Activated naive CD4-positive, alpha-beta T cell treated with anti-CD3 and anti-CD28 coated beads, Interleukin-2, amount 10 ng/mL, durations not matched to agents 7 days and 5 days (primary cell): Measurements from ENCODE around the gene SLC44A2.

Source experiments
- CTCF ChIA-PET: fragments of 350-600 bp; sonication (Branson Sonifier 250); formaldehyde crosslinking; loops from one replicate; lab custom pipeline; 2021; ENCODE audit warnings: antibody characterized with exemption; lab: Charles Lee
- DNase-seq: peaks from one replicate; pipeline ENCODE4 v3.0.0-alpha.2; 2020
- H3K27ac Mint-ChIP-seq: one replicate; pipeline ENCODE4 v1.8.0; 2021; ENCODE audit warnings: mild to moderate bottlenecking, moderate library complexity, mixed read lengths
- H3K27me3 Mint-ChIP-seq: one replicate; pipeline ENCODE4 v1.8.0; 2021; ENCODE audit warnings: mild to moderate bottlenecking, mixed read lengths
- H3K36me3 Mint-ChIP-seq: one replicate; pipeline ENCODE4 v1.8.0; 2021; ENCODE audit warnings: mixed read lengths
- H3K4me1 Mint-ChIP-seq: one replicate; pipeline ENCODE4 v1.8.0; 2021; ENCODE audit warnings: mixed read lengths
- H3K4me3 Mint-ChIP-seq: one replicate; pipeline ENCODE4 v1.8.0; 2021; ENCODE audit warnings: mild to moderate bottlenecking, moderate library complexity, mixed read lengths
- H3K9me3 Mint-ChIP-seq: one replicate; pipeline ENCODE4 v1.8.0; 2021; ENCODE audit warnings: mixed read lengths

SLC44A2 gene

GRCh38 chr19:10625003-10625761 lies at the start of gene SLC44A2:
SLC44A2 (plus strand) TSS chr19:10625553; CDS start chr19:10625634, 81 bp downstream.
- H3K27ac Mint-ChIP-seq = peak within 1 kb of the TSS; percentile 88
- H3K4me1 Mint-ChIP-seq = peaks cover 46% of the 10 kb centered on the region
- peaks cover 39% of the 10 kb centered on the region for H3K36me3 Mint-ChIP-seq
- H3K27me3 Mint-ChIP-seq = no peaks in the 10 kb centered on the region
- peak within 1 kb of the TSS; percentile 2 for H3K4me3 Mint-ChIP-seq
- CTCF ChIA-PET = interaction anchor here (0.7 kb wide), 1 partner anchor 44 kb away, joined by 3 read pairs; no protein-coding TSS in a partner anchor
- DNase-seq = no peak
- H3K9me3 Mint-ChIP-seq = no peaks in the 10 kb centered on the region

DNA sequence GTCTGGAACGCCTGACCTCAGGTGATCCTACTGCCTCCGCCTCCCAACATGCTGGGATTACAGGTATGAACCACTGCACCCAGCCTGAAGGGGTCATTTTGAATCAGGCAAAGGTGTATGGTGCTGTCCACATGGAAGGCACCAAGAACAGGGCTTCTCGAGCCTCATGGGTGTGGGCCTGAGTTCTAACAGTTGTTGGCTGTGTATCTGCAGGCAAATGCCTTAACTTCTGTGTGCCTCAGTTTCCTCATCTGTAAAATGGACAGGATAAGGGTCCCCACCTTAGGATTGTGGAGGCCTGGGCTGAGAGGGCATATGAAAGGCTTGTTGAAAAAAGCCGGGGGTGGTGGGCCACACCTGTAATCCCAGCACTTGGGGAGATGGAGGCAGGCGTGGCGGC lies 47.4 kb upstream of the SLC44A2 start:
- H3K27me3 Mint-ChIP-seq = peaks cover 29% of the 10 kb centered on the region
- H3K4me1 Mint-ChIP-seq = peaks cover 17% of the 10 kb centered on the region
- H3K9me3 Mint-ChIP-seq = no peaks in the 10 kb centered on the region
- no peaks in the 10 kb centered on the region for H3K36me3 Mint-ChIP-seq
- no peak overlapping the region for H3K4me3 Mint-ChIP-seq
- no peak overlapping the region for H3K27ac Mint-ChIP-seq
- CTCF ChIA-PET = interaction anchor here (8.9 to 12.1 kb wide), 2 partner anchors 69 to 122 kb away, joined by 156 to 299 read pairs; partner anchors contain the start of gene QTRT1
- no peak for DNase-seq

GRCh38 chr19:10580979-10581631 lies 44.2 kb upstream of the SLC44A2 start:
- H3K27me3 Mint-ChIP-seq = peaks cover 43% of the 10 kb centered on the region
- CTCF ChIA-PET = interaction anchor here (0.5 to 12.1 kb wide), 34 partner anchors 8 to 321 kb away, joined by 3 to 299 read pairs (median 4); partner anchors contain the start of genes QTRT1 and SLC44A2
- H3K9me3 Mint-ChIP-seq = no peaks in the 10 kb centered on the region
- no peaks in the 10 kb centered on the region for H3K36me3 Mint-ChIP-seq
- H3K4me1 Mint-ChIP-seq = peaks cover 17% of the 10 kb centered on the region
- no peak overlapping the region for H3K27ac Mint-ChIP-seq
- DNase-seq = peak; percentile 95
- no peak overlapping the region for H3K4me3 Mint-ChIP-seq

- H3K4me1 Mint-ChIP-seq = peaks cover 17% of the 10 kb centered on the region
- no peaks in the 10 kb centered on the region for H3K36me3 Mint-ChIP-seq
- H3K27ac Mint-ChIP-seq = no peak overlapping the region
- no peak for DNase-seq
- no peak overlapping the region for H3K4me3 Mint-ChIP-seq
- CTCF ChIA-PET = interaction anchor here (0.8 to 12.1 kb wide), 16 partner anchors 10 to 322 kb away, joined by 3 to 299 read pairs (median 10); partner anchors contain the start of genes QTRT1 and SLC44A2
- H3K9me3 Mint-ChIP-seq = no peaks in the 10 kb centered on the region
- H3K27me3 Mint-ChIP-seq = peaks cover 51% of the 10 kb centered on the region
Observed at GRCh38 chr19:10582091-10582490, 43.3 kb upstream of the SLC44A2 start.

DNA sequence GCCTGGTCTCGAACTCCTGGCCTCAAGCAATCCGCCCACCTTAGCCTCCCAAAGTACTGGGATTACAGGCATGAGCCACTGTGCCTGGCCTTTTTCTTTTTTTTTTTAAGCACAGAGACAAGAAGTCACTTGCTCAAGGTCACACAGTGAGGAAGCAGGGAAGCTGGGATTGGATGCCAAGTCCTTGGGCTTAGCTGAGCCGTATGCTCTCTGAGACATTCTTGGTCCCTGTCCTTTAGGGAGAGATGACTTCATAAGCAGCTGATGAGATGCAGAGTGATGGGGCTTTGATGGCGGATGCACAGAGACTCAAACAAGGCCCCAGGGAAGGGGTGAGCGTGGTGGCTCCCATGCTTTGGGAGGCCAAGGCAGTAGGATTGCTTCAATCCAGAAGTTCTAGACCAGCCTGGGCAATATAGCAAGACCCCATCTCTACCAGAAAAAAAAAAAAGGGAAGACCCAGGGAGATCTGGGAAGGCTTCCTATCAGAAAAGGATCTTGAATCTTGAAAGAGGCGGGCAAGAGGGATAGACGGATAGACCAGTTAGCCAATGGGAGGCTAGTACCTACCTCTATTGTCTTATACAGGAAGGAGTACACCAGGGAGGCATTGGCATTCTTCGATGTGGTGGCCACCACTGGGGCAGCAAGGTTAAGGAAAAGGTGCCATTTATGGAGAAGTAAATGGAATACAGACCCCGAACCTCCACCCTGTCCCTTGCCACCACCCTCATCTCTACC lies 42.1 kb upstream of the SLC44A2 start:
- CTCF ChIA-PET = interaction anchor here (0.6 to 12.1 kb wide), 4 partner anchors 10 to 117 kb away, joined by 4 to 299 read pairs (median 80); partner anchors contain the start of gene QTRT1
- DNase-seq = no peak
- no peak overlapping the region for H3K4me3 Mint-ChIP-seq
- H3K27me3 Mint-ChIP-seq = peaks cover 56% of the 10 kb centered on the region
- peaks cover 23% of the 10 kb centered on the region for H3K4me1 Mint-ChIP-seq
- no peaks in the 10 kb centered on the region for H3K36me3 Mint-ChIP-seq
- no peak overlapping the region for H3K27ac Mint-ChIP-seq
- H3K9me3 Mint-ChIP-seq = no peaks in the 10 kb centered on the region

DNA sequence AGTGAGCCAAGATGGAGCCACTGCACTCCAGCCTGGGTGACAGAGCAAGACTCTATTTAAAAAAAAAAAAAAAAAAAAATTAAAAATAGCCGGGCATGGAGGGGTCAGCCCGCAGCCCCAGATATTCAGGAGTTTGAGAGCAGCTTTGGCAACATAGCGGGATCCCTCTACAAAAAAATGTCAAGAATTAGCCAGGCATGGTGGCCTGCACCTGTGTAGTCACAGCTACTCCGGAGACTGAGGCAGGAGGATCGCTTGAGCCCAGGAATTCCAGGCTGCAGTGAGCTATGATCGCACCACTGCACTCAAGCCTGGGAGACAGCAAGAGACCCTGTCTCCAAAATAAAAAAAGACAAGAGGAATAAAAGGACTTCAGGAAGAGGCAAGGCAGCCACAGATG lies 39.0 kb upstream of the SLC44A2 start:
- H3K36me3 Mint-ChIP-seq = no peaks in the 10 kb centered on the region
- DNase-seq = no peak
- no peak overlapping the region for H3K4me3 Mint-ChIP-seq
- peaks cover 72% of the 10 kb centered on the region for H3K27me3 Mint-ChIP-seq
- CTCF ChIA-PET = interaction anchor here (8.9 to 12.1 kb wide), 2 partner anchors 61 to 113 kb away, joined by 156 to 299 read pairs; partner anchors contain the start of gene QTRT1
- H3K9me3 Mint-ChIP-seq = no peaks in the 10 kb centered on the region
- no peak overlapping the region for H3K27ac Mint-ChIP-seq
- peaks cover 17% of the 10 kb centered on the region for H3K4me1 Mint-ChIP-seq

DNA sequence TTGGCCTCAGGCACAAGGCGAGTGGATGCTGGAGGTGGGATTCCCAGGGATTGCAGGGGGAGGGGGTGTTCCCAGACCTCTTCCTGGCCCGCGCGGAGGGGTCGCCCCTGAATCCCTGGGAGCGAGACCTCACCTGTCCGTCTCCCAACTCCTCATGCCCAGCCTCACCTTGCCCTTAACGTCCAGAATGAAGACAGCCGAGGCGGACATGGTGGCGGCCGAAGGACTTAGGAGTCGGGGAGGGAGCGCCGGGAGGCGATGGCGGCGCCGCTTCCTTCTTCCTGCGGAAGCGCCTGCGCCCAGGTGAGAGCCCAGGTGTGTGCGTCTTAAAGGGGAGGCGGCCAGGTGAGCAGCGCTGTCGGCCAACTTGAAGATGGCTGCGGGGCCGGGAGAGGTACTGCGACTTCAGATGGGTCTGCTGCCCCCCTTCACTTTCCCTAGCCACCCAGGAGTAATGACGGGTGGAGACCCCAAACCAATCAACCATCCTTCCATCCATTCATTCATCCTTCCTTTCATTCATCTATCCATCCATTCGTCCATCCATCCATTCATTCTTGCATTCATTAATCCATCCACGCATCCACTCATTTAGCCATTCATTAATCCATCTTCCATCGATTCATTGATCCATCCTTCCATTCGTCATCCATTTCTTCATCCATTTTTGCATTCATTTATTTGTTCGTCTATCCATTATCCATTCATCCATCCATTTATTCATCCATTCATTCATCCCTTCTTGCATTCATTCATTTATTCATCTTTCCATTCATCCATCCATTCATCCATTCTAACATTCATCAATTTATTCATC lies 38.1 kb upstream of the SLC44A2 start, which contains the start of gene AP1M2:
Gene AP1M2, minus strand, starts transcription at position 291 of the 817 bp plus-strand sequence. Its CDS starts 81 bp downstream, at position 210.
- no peak within 1 kb of the TSS for H3K27ac Mint-ChIP-seq
- H3K9me3 Mint-ChIP-seq = no peaks in the 10 kb centered on the region
- no peak for DNase-seq
- H3K4me1 Mint-ChIP-seq = peaks cover 17% of the 10 kb centered on the region
- H3K4me3 Mint-ChIP-seq = no peak within 1 kb of the TSS
- peaks cover 68% of the 10 kb centered on the region for H3K27me3 Mint-ChIP-seq
- CTCF ChIA-PET = no interaction called here
- H3K36me3 Mint-ChIP-seq = no peaks in the 10 kb centered on the region

DNA sequence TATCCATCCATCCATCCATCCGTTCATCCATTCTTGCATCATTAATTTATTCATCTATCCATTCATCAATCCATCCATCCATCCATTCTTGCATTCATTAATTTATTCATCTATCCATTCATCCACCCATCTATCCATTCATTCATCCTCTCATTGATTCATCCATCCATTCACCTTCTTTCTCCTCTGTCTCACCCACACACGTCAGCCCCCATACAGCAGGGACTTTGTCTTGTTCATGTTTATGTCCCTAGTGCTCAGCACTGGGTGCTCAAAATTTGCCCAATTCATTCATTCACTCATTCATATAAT lies 37.6 kb upstream of the SLC44A2 start:
- Mint-ChIP-seq H3K4me3 (no peak overlapping the region), H3K9me3 (no peaks in the 10 kb centered on the region), H3K4me1 (peaks cover 17% of the 10 kb centered on the region), H3K27me3 (peaks cover 68% of the 10 kb centered on the region), H3K27ac (no peak overlapping the region), H3K36me3 (no peaks in the 10 kb centered on the region)
- CTCF ChIA-PET = no interaction called here
- DNase-seq = no peak

DNA sequence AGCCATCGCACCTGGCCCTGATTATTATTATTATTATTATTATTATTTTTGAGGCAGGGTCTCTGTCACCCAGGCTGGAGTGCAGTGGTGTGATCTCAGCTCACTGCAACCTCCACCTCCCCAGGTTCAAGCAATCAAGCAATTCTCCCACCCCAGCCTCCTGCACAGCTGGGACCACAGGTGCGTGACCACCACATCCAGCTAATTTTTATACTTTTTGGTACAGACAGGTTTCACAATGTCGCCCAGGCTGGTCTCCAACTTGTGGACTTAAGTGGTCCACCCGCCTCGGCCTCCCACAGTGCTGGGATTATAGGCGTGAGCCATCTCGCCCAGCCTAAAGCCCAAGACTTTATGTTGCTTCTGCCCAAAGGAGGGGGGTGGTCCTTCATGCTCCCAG lies 32.2 kb upstream of the SLC44A2 start:
- H3K4me3 Mint-ChIP-seq = no peak overlapping the region
- no peaks in the 10 kb centered on the region for H3K9me3 Mint-ChIP-seq
- CTCF ChIA-PET = interaction anchor here (1.3 to 1.8 kb wide), 2 partner anchors 11 to 51 kb away, joined by 7 to 11 read pairs; no protein-coding TSS in a partner anchor
- peaks cover 25% of the 10 kb centered on the region for H3K4me1 Mint-ChIP-seq
- no peak for DNase-seq
- H3K27me3 Mint-ChIP-seq = peaks cover 45% of the 10 kb centered on the region
- H3K36me3 Mint-ChIP-seq = no peaks in the 10 kb centered on the region
- H3K27ac Mint-ChIP-seq = no peak overlapping the region

DNA sequence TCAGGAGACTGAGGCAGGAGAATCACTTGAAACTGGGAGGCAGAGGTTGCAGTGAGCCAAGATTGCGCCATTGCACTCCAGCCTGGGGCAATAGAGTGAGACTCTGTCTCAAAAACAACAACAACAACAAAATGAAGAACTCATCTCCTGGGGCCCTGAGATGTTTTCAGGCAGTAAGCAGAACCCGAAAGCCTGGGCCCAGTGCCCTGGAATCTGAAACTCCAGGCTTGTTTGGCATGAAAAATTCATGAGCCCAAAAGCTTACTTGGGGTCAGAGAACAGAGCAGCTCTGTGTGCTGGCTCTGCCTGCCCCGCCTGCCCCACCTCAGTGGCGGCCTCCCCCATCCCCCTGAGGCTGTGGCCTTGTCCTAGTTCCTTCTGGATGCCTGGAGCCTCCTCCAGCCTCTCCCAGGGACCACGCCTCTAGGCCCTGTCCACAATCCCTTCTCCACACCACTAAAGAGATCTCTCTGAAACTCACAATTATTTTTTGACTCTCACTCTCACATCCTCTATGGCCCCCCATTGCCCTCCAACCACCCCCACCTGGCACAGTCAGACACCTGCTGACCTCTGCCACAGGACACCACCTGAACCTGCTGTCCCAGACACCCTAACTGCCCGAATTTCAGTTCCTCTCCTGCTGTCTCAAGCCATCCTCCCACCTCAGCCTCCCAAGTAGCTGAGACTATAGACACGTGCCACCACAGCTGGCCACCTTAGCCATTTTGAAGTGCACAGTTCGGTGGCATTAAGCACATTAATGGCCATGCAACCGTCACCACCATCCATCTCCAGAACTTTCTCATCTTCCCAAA lies 31.3 kb upstream of the SLC44A2 start:
- H3K27me3 Mint-ChIP-seq = peaks cover 45% of the 10 kb centered on the region
- CTCF ChIA-PET = interaction anchor here (1.3 to 3.3 kb wide), 4 partner anchors 13 to 52 kb away, joined by 5 to 17 read pairs (median 6); no protein-coding TSS in a partner anchor
- DNase-seq = no peak
- H3K9me3 Mint-ChIP-seq = no peaks in the 10 kb centered on the region
- H3K4me1 Mint-ChIP-seq = peaks cover 25% of the 10 kb centered on the region
- H3K27ac Mint-ChIP-seq = peak overlapping the region; percentile 6
- H3K4me3 Mint-ChIP-seq = no peak overlapping the region
- H3K36me3 Mint-ChIP-seq = no peaks in the 10 kb centered on the region

DNA sequence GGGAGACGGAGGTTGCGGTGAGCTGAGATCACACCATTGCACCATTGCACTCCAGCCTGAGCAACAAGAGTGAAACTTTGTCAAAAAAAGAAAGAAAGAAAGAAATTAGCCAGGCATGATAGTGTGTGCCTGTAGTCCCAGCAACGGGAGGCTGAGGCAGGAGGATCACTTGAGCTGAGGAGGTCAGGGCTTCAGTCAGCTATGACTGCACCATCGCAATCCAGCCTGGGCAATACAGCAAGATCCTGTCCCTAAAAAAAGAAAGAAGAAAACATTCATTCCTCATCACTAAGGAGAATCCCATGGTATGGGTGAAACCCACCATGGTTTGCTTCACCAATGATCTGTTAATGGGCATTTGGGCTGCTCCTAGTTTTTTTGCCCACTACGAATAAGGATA lies 25.2 kb upstream of the SLC44A2 start:
- Mint-ChIP-seq H3K27me3 (peaks cover 39% of the 10 kb centered on the region), H3K4me1 (peaks cover 52% of the 10 kb centered on the region), H3K4me3 (no peak overlapping the region), H3K36me3 (peaks cover 10% of the 10 kb centered on the region), H3K27ac (no peak overlapping the region), H3K9me3 (no peaks in the 10 kb centered on the region)
- CTCF ChIA-PET = no interaction called here
- DNase-seq = no peak

DNA sequence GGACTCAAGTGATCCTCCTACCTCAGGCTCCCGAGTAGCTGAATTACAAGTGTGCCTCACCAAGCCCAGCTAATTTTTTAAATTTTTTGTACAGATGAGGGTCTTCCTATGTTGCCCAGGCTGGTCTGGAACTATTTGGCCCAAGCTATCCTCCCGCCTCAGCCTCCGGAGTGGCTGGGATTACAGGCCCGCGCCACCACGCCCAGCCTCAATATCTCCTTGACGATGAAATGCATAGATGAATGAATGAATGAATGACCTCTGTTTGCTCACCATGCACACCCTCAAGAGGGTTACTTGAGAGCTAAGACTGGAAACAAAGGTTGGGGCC lies 23.4 kb upstream of the SLC44A2 start:
- H3K4me1 Mint-ChIP-seq = peaks cover 34% of the 10 kb centered on the region
- DNase-seq = no peak
- peaks cover 10% of the 10 kb centered on the region for H3K36me3 Mint-ChIP-seq
- H3K27me3 Mint-ChIP-seq = peaks cover 33% of the 10 kb centered on the region
- no peaks in the 10 kb centered on the region for H3K9me3 Mint-ChIP-seq
- peak overlapping the region; percentile 71 for H3K4me3 Mint-ChIP-seq
- CTCF ChIA-PET = interaction anchor here (1.0 to 4.4 kb wide), 2 partner anchors 21 to 43 kb away, joined by 5 to 29 read pairs; no protein-coding TSS in a partner anchor
- peak overlapping the region; percentile 84 for H3K27ac Mint-ChIP-seq
